Parathyroid adenoma (tissue), 2 donors: ENCODE results near the gene TNFSF13B.
"Not testable (repeated sequence)": the region's sequence is repeated elsewhere in the genome, so short reads cannot be mapped to it uniquely, and the experiment has no call there.

Experiments
- H2AFZ ChIP-seq: fragments of 300-600 bp; sonication (generic); one replicate; pipeline ENCODE4 v1.7.0; 2017; ENCODE audit warnings: antibody characterized with exemption, mild to moderate bottlenecking
- H3K27ac ChIP-seq: fragments of 300-600 bp; sonication (generic); one replicate; pipeline ENCODE4 v1.7.0; 2017
- H3K27me3 ChIP-seq: fragments of 300-600 bp; sonication (generic); one replicate; pipeline ENCODE4 v1.7.0; 2017; ENCODE audit warnings: low read length; ENCODE audit not compliant: control insufficient read depth, insufficient read depth
- H3K36me3 ChIP-seq: fragments of 300-600 bp; sonication (generic); one replicate; pipeline ENCODE4 v1.7.0; 2017; ENCODE audit warnings: low read length; ENCODE audit not compliant: control insufficient read depth, insufficient read depth
- H3K4me1 ChIP-seq: fragments of 300-600 bp; sonication (generic); one replicate; pipeline ENCODE4 v1.7.0; 2017; ENCODE audit warnings: control low read depth
- H3K4me2 ChIP-seq: fragments of 300-600 bp; sonication (generic); one replicate; pipeline ENCODE4 v1.7.0; 2017; ENCODE audit warnings: low read length
- H3K4me3 ChIP-seq: fragments of 300-600 bp; sonication (generic); one replicate; pipeline ENCODE4 v1.7.0; 2017; ENCODE audit warnings: low read depth, low read length
- H3K79me2 ChIP-seq: fragments of 300-600 bp; sonication (generic); one replicate; pipeline ENCODE4 v1.7.0; 2017; ENCODE audit warnings: control low read depth
- H3K9ac ChIP-seq: fragments of 300-600 bp; sonication (generic); one replicate; pipeline ENCODE4 v1.7.0; 2017; ENCODE audit warnings: mild to moderate bottlenecking
- H3K9me3 ChIP-seq: fragments of 300-600 bp; sonication (generic); one replicate; pipeline ENCODE4 v1.7.0; 2017; ENCODE audit warnings: low read length; ENCODE audit not compliant: control insufficient read depth
- CTCF ChIP-seq: fragments of 300-600 bp; sonication (generic); IDR thresholded peaks from one replicate; pipeline ENCODE4 v1.7.0; 2017; ENCODE audit warnings: antibody characterized with exemption, mild to moderate bottlenecking
- donor health status: primary hyperparathyroidism.

TNFSF13B gene

GRCh38 chr13:108263621-108264355 is 5.7 kb upstream of the TNFSF13B start:
- Histone ChIP-seq H3K9ac (no peak overlapping the region), H3K4me1 (no peaks in the 10 kb centered on the region), H3K79me2 (no peaks in the 10 kb centered on the region), H3K36me3 (no peaks in the 10 kb centered on the region), H3K4me3 (no peak overlapping the region), H3K27me3 (no peaks in the 10 kb centered on the region), H3K9me3 (no peaks in the 10 kb centered on the region), H3K4me2 (no peak overlapping the region), H2AFZ (no peak overlapping the region), H3K27ac (no peak overlapping the region)
- TF ChIP-seq CTCF: no peak

GRCh38 chr13:108266321-108266990 is 3.1 kb upstream of the TNFSF13B start:
- H3K9ac ChIP-seq: no peak overlapping the region
- H3K27ac ChIP-seq: no peak overlapping the region
- TF ChIP-seq CTCF: no peak
- H2AFZ ChIP-seq: no peak overlapping the region
- H3K4me1 ChIP-seq: no peaks in the 10 kb centered on the region
- no peaks in the 10 kb centered on the region for H3K79me2 ChIP-seq
- no peaks in the 10 kb centered on the region for H3K9me3 ChIP-seq
- H3K27me3 ChIP-seq: no peaks in the 10 kb centered on the region
- no peak overlapping the region for H3K4me3 ChIP-seq
- H3K4me2 ChIP-seq: no peak overlapping the region
- H3K36me3 ChIP-seq: no peaks in the 10 kb centered on the region

- Histone ChIP-seq H3K36me3 (no peaks in the 10 kb centered on the region), H3K4me1 (no peaks in the 10 kb centered on the region), H3K4me2 (no peak overlapping the region), H3K27me3 (no peaks in the 10 kb centered on the region), H3K79me2 (no peaks in the 10 kb centered on the region), H3K4me3 (no peak overlapping the region), H3K9me3 (no peaks in the 10 kb centered on the region), H2AFZ (no peak overlapping the region), H3K9ac (no peak overlapping the region), H3K27ac (no peak overlapping the region)
- TF ChIP-seq CTCF: no peak
These were observed 2.2 kb upstream of the TNFSF13B start for GRCh38 chr13:108267347-108267746.

- H3K9me3 ChIP-seq, H3K36me3 ChIP-seq, H3K4me3 ChIP-seq, H3K4me1 ChIP-seq, H3K4me2 ChIP-seq, H3K79me2 ChIP-seq, H3K27me3 ChIP-seq, H3K9ac ChIP-seq, H2AFZ ChIP-seq, H3K27ac ChIP-seq: not testable (repeated sequence)
These were observed 1.7 kb upstream of the TNFSF13B start for GRCh38 chr13:108267855-108268254.

GRCh38 chr13:108268466-108269112 is 929 bp upstream of the TNFSF13B start:
- Histone ChIP-seq H3K9ac (no peak overlapping the region), H3K4me3 (no peak overlapping the region), H3K79me2 (no peaks in the 10 kb centered on the region), H3K27me3 (no peaks in the 10 kb centered on the region), H3K9me3 (no peaks in the 10 kb centered on the region), H2AFZ (no peak overlapping the region), H3K27ac (no peak overlapping the region), H3K4me2 (no peak overlapping the region), H3K4me1 (no peaks in the 10 kb centered on the region), H3K36me3 (no peaks in the 10 kb centered on the region)
- TF ChIP-seq CTCF: no peak
